Activated naive CD8-positive, alpha-beta T cell treated with anti-CD3 and anti-CD28 coated beads, Interleukin-2, amount 10 ng/mL, durations not matched to agents 7 days and 5 days (primary cell): Measurements from ENCODE around the gene HMCN2. TPM values are rescaled to one million over a fixed set of nuclear protein-coding genes. Genes with fewer than 3 reads are reported as not detected.
A peak's percentile ranks its signal among the peaks of the same experiment; 100 is the strongest.

Experiments used
- ATAC-seq: fragments of 150-1000 bp; cut with Tn5 transposase; one replicate; pipeline ENCODE4 v1.10.0; 2021; ENCODE audit warnings: low read depth, moderate library complexity
- POLR2A ChIA-PET: fragments of 350-600 bp; sonication (Branson Sonifier 250); formaldehyde crosslinking; loops from one replicate; lab custom pipeline; 2021; ENCODE audit warnings: antibody characterized with exemption; lab: Charles Lee
- DNase-seq: peaks from one replicate; pipeline ENCODE4 v3.0.0; 2021
- H3K27ac Mint-ChIP-seq: one replicate; pipeline ENCODE4 v1.8.0; 2022; ENCODE audit warnings: mild to moderate bottlenecking, mixed read lengths
- H3K27me3 Mint-ChIP-seq: one replicate; pipeline ENCODE4 v1.8.0; 2022; ENCODE audit warnings: mild to moderate bottlenecking, moderate library complexity, mixed read lengths
- H3K36me3 Mint-ChIP-seq: one replicate; pipeline ENCODE4 v1.8.0; 2021; ENCODE audit warnings: mild to moderate bottlenecking, mixed read lengths
- H3K4me1 Mint-ChIP-seq: one replicate; pipeline ENCODE4 v1.8.0; 2021; ENCODE audit warnings: mixed read lengths
- H3K4me3 Mint-ChIP-seq: one replicate; pipeline ENCODE4 v1.8.0; 2022; ENCODE audit warnings: mild to moderate bottlenecking, moderate library complexity, mixed read lengths
- H3K9me3 Mint-ChIP-seq: one replicate; pipeline ENCODE4 v1.8.0; 2021; ENCODE audit warnings: mixed read lengths
- total RNA-seq, 2 experiments: library from RNA; stranded (reverse); gene quantifications; one replicate each; pipeline ENCODE4 v1.2.3, GENCODE V29; 2021

The HMCN2 gene
- total RNA-seq, 2 experiments from 2014 or later = not detected

DNA sequence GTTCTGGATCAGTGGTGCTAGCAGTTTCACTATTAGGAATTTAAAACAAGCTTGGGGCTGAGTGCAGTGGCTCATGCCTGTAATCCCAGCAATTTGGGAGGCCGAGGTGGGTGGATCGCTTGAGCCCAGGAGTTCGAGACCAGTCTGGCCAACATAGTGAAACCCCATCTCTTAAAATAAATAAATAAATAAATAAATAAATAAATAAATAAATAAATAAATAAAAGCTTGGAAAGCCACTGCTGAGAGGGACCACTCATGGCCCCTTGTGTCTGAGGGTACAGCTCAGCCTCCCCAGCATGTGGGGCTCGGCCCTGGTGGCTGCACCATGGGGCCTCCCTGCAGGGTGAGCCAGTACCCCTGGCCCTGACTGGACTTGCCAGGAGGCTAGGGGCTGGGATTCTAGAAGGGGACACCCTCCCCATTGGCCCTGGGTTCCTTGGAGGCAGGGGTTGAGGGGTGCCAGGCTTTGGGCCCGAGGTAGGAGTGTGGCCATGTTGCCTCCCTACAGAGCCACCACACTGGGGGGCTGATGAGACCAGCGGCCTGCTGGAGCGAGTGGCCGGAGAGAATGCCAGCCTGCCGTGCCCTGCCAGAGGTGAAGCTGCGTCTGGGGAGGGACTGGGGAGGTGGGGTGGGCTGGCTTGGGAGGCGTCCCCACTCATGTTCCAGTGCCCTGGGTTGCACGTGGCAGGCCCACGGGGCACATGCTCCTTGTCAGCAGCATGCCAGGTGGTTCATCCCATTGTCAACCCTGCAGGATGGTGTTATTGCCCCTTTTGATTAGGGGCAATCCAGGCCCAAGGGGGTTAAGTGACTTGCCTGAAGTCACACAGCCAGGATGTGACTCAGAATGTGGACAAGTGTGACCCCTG is 76.5 kb downstream of the HMCN2 start:
- POLR2A ChIA-PET = no interaction called here
- H3K27ac Mint-ChIP-seq = no peak overlapping the region
- DNase-seq (no peak), ATAC-seq (no peak)
- H3K4me1 Mint-ChIP-seq = no peaks in the 10 kb centered on the region
- no peak overlapping the region for H3K4me3 Mint-ChIP-seq
- H3K9me3 Mint-ChIP-seq = no peaks in the 10 kb centered on the region
- no peaks in the 10 kb centered on the region for H3K36me3 Mint-ChIP-seq
- H3K27me3 Mint-ChIP-seq = no peaks in the 10 kb centered on the region

DNA sequence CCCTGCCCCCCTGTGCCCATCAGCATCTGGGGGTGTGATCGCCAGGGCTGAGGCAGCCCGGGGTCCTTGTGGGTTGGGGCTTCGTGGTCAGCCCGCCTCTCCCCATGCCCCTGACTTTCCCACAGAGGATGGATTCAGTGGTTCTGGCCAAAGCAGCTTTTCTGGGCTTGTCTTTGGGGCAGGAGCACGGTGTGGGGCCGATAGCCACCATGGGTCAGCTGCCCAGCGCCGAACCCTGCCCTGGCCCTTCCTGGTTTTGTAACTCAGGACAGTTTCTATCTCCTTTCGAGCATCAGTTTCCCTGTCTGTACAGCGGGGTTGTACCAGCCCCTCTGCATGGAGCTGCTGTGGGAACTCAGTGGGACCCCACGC is 77.1 kb downstream of the HMCN2 start:
- no peak overlapping the region for H3K4me3 Mint-ChIP-seq
- H3K4me1 Mint-ChIP-seq = no peaks in the 10 kb centered on the region
- no peaks in the 10 kb centered on the region for H3K36me3 Mint-ChIP-seq
- DNase-seq (no peak), ATAC-seq (no peak)
- H3K27ac Mint-ChIP-seq = no peak overlapping the region
- no peaks in the 10 kb centered on the region for H3K9me3 Mint-ChIP-seq
- H3K27me3 Mint-ChIP-seq = no peaks in the 10 kb centered on the region
- POLR2A ChIA-PET = no interaction called here

DNA sequence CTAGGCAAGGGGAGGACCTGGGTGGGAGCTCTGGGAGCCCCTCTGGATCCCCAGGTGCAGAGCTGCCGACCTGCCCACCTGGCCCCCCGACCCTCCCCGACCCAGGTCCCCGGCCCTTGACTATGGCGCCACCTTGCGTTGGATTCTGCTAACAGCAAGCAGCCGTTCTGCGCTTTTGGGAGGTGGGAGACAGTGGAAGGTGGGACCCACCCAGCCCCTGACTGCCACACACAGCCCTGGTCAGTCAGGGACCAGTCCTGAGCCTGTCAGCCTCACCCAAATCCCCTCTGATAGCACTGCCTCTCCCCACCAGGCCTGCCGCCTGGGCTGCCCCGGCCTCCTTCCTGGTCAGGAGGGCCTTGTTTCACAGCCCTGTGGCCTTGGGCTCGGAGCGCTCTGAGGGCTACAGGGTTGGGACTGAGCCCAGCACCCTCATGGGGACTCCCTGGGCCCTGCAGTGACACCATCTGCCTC is 77.9 kb downstream of the HMCN2 start:
- peak; percentile 51 for DNase-seq
- no peaks in the 10 kb centered on the region for H3K9me3 Mint-ChIP-seq
- no peak overlapping the region for H3K27ac Mint-ChIP-seq
- H3K27me3 Mint-ChIP-seq = no peaks in the 10 kb centered on the region
- H3K36me3 Mint-ChIP-seq = no peaks in the 10 kb centered on the region
- no peak overlapping the region for H3K4me3 Mint-ChIP-seq
- no peak for ATAC-seq
- POLR2A ChIA-PET = no interaction called here
- no peaks in the 10 kb centered on the region for H3K4me1 Mint-ChIP-seq

DNA sequence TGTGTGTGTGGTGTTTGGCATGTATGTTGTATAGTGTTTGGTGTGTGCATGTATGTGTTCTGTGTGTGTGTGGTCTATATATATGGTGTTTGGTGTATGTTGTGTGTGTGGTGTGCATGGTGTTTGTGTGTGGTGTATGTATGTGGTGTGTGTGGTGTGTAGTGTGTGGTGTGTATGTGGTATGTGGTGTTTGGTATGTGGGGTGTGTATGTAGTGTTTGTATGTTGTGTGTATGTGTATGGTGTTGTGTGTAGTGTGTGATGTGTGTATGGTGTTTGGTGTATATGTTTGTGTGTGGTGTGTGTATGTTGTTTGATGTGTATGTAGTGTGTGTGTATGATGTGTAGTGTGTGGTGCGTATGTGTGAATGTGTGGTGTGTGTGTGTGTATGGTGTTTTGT is 78.8 kb downstream of the HMCN2 start:
- Mint-ChIP-seq H3K27ac (no peak overlapping the region), H3K36me3 (no peaks in the 10 kb centered on the region), H3K4me1 (no peaks in the 10 kb centered on the region), H3K9me3 (no peaks in the 10 kb centered on the region), H3K4me3 (no peak overlapping the region), H3K27me3 (no peaks in the 10 kb centered on the region)
- DNase-seq (no peak), ATAC-seq (no peak)
- POLR2A ChIA-PET = no interaction called here

DNA sequence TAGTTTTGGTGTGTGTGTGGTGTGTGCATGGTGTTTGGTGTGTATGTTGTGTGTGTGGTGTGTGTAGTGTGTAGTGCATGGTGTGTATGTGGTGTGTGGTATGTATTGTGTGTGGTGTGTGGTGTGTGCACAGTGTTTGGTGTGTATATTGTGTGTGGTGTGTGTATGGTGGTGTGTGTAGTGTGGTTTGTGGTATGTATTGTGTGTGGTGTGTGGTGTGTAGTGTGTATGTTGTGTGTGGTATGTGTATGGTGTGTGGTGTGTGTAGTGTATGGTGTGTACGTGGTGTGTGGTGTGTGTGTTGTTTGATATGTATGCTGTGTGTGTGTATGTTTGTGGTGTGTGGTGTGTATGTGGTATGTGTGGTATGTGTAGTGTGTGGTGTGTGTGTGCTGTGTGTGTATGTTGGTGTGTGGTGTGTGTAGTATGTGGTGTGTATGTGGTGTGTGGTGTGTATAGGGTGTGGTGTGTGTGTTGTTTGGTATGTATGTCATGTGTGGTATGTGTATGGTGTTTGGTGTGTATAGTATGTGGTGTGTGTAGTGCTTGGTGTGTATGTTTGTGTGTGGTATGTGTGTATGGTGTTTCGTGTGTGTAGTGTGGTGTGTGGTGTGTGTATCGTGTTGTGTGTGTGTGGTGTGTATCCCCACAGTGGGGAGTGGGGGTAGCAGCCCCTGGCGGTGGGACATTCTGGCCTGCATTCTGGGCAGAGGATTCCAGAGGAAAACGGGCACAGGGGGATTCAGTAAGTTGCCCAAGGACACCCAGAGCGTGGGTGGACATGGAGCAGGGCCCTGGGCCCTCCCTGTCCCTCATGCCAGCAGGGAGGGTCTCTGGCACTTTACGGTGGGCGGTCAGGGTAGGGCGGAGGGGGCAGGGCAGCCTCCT is 79.7 kb downstream of the HMCN2 start:
- no peaks in the 10 kb centered on the region for H3K4me1 Mint-ChIP-seq
- POLR2A ChIA-PET = no interaction called here
- H3K36me3 Mint-ChIP-seq = no peaks in the 10 kb centered on the region
- no peak for ATAC-seq
- DNase-seq = no peak
- no peaks in the 10 kb centered on the region for H3K9me3 Mint-ChIP-seq
- H3K27ac Mint-ChIP-seq = no peak overlapping the region
- no peak overlapping the region for H3K4me3 Mint-ChIP-seq
- H3K27me3 Mint-ChIP-seq = no peaks in the 10 kb centered on the region

DNA sequence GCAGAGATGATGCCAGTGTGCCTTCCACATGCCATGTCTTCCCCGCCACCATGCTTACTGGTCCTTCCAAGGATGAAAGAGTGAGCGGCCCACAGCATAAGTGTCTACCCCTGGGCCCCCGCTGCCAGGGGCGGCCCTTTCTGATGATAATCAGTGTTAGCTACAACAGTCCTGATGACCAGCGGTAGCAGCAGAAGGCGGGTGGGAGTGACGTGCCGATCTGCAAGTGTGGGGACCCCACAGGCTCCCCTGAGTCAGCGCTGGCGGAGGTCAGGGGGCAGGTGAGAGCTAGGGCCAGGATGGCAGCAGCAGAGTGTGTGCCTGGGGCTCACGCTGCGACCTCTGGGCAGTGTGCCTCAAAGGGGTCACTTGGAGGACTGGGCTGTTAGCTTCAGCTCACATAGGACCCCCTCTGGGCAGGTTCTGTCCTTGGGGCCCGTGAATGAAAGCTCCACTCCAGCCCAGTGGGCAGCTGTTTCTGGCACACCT is 80.4 kb downstream of the HMCN2 start:
- POLR2A ChIA-PET = no interaction called here
- no peaks in the 10 kb centered on the region for H3K9me3 Mint-ChIP-seq
- no peaks in the 10 kb centered on the region for H3K36me3 Mint-ChIP-seq
- no peak overlapping the region for H3K27ac Mint-ChIP-seq
- H3K4me1 Mint-ChIP-seq = no peaks in the 10 kb centered on the region
- H3K27me3 Mint-ChIP-seq = no peaks in the 10 kb centered on the region
- no peak for ATAC-seq
- no peak overlapping the region for H3K4me3 Mint-ChIP-seq
- DNase-seq = no peak

DNA sequence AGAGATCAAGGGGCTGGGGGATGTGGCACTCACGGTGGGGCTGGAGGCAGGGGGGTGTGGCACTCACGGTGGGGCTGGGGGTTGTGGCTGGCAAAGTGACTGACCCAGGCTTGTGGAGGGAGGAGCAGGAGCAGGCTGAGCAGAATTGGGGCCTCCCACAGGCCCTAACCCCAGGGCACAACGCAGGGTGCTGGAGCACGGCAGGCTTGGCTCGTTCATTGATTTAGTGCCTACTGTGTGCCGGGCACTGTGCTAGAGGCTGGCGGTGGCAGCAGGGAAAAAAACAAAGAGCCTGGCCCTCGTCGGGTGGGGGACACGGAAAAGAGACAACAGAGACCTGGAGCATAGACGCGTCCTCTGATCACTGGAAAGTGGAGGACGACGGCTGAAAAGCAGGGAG is 80.9 kb downstream of the HMCN2 start:
- DNase-seq (no peak), ATAC-seq (no peak)
- H3K4me1 Mint-ChIP-seq = no peaks in the 10 kb centered on the region
- no peaks in the 10 kb centered on the region for H3K27me3 Mint-ChIP-seq
- no peak overlapping the region for H3K27ac Mint-ChIP-seq
- H3K4me3 Mint-ChIP-seq = no peak overlapping the region
- no peaks in the 10 kb centered on the region for H3K9me3 Mint-ChIP-seq
- H3K36me3 Mint-ChIP-seq = no peaks in the 10 kb centered on the region
- POLR2A ChIA-PET = no interaction called here

DNA sequence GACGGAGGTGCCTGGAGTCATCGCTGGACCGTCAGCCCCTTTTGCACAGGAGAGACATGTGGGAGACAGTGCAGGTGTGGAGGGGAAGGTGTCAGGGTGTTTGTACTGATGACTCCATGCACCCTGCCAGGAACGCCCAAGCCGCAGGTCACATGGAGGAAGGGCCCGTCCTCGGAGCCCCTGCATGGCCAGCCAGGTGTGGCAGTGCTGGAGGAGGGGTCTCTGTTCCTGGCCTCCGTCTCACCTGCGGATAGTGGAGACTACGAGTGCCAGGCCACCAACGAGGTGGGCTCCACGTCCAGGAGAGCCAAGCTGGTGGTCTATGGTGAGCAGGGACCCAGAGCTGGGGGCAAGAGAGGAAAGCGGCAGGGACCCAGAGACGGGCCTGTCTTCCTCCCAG is 81.5 kb downstream of the HMCN2 start:
- DNase-seq (no peak), ATAC-seq (no peak)
- H3K27me3 Mint-ChIP-seq = no peaks in the 10 kb centered on the region
- no peaks in the 10 kb centered on the region for H3K36me3 Mint-ChIP-seq
- POLR2A ChIA-PET = no interaction called here
- H3K4me3 Mint-ChIP-seq = no peak overlapping the region
- no peaks in the 10 kb centered on the region for H3K4me1 Mint-ChIP-seq
- no peaks in the 10 kb centered on the region for H3K9me3 Mint-ChIP-seq
- H3K27ac Mint-ChIP-seq = no peak overlapping the region

DNA sequence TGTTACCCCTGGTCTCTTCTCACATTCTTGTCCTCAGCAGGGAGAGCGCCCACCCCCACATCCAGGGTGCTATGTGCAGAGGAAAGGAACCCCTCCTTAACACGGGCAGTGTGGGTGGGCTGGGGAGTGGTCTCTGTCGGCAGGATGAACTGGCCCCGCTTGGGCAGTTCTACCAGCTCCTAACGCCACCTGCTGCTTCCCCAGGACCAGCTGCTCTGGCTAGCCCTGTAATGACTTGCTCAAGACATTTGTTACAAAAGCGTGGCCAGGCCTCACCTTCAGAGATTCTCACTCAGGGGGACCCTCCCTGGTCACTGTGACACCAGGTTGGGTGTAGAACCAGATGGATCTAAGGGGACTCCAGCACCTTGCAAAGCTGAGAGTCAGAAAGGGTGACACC is 82.4 kb downstream of the HMCN2 start:
- Mint-ChIP-seq H3K4me3 (no peak overlapping the region), H3K4me1 (no peaks in the 10 kb centered on the region), H3K9me3 (no peaks in the 10 kb centered on the region), H3K27me3 (no peaks in the 10 kb centered on the region), H3K27ac (no peak overlapping the region), H3K36me3 (no peaks in the 10 kb centered on the region)
- ATAC-seq (no peak), DNase-seq (no peak)
- POLR2A ChIA-PET = no interaction called here

DNA sequence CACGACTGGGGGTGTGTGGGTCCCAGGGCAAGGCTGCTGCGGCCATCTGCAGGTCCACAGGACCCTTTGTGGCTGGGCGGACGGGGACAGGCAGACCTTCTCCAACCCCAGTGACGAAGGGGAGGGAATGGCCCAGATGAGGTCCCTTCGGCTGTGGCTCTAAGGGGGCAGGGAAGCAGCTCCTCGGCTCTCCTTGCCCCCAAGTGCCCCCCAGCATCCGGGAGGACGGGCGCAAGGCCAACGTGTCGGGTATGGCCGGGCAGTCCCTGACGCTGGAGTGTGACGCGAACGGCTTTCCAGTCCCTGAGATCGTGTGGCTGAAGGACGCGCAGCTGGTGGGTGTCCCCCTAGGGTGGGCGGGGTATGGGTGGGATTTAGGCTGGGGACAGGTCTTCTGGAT is 82.8 kb downstream of the HMCN2 start:
- no peak for DNase-seq
- no peak for ATAC-seq
- POLR2A ChIA-PET = no interaction called here
- H3K36me3 Mint-ChIP-seq = no peaks in the 10 kb centered on the region
- no peaks in the 10 kb centered on the region for H3K9me3 Mint-ChIP-seq
- no peak overlapping the region for H3K4me3 Mint-ChIP-seq
- H3K27ac Mint-ChIP-seq = no peak overlapping the region
- no peaks in the 10 kb centered on the region for H3K27me3 Mint-ChIP-seq
- no peaks in the 10 kb centered on the region for H3K4me1 Mint-ChIP-seq

DNA sequence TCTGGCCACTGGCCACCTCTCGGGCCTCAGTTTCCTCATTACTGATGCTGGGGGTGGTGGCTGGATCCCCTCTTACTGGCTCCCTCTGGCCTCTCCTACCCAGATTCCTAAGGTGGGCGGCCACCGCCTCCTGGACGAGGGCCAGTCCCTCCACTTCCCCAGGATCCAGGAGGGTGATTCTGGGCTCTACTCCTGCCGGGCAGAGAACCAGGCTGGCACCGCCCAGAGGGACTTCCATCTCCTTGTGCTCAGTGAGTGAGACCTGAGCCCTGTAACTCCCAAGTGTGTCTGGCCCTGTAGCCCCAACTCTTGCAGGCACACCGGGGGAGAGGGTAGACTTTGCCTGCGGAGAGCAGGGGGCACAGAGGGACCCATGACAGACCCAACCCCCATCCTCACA is 83.3 kb downstream of the HMCN2 start:
- no peaks in the 10 kb centered on the region for H3K27me3 Mint-ChIP-seq
- DNase-seq (no peak), ATAC-seq (no peak)
- H3K4me1 Mint-ChIP-seq = no peaks in the 10 kb centered on the region
- POLR2A ChIA-PET = no interaction called here
- no peak overlapping the region for H3K27ac Mint-ChIP-seq
- no peak overlapping the region for H3K4me3 Mint-ChIP-seq
- no peaks in the 10 kb centered on the region for H3K9me3 Mint-ChIP-seq
- no peaks in the 10 kb centered on the region for H3K36me3 Mint-ChIP-seq

DNA sequence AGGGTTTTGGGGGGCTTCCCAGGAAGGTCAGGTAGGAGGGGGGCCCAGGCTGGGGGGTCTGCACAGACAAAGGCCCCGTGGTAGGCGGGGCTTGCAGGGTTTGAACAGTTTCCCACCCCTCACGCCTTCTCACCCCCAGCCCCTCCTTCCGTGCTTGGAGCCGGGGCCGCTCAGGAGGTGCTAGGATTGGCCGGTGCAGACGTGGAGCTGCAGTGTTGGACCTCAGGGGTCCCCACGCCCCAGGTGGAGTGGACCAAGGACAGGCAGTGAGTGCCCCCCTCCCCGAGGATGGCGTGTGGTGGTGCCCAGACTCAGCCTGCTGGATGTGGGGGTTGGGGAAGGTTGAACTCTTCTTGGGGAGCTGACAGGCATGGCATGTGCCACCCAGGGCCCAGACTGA is 83.8 kb downstream of the HMCN2 start:
- no peak overlapping the region for H3K27ac Mint-ChIP-seq
- H3K9me3 Mint-ChIP-seq = no peaks in the 10 kb centered on the region
- H3K4me1 Mint-ChIP-seq = no peaks in the 10 kb centered on the region
- ATAC-seq (no peak), DNase-seq (no peak)
- POLR2A ChIA-PET = no interaction called here
- no peaks in the 10 kb centered on the region for H3K36me3 Mint-ChIP-seq
- no peaks in the 10 kb centered on the region for H3K27me3 Mint-ChIP-seq
- no peak overlapping the region for H3K4me3 Mint-ChIP-seq

DNA sequence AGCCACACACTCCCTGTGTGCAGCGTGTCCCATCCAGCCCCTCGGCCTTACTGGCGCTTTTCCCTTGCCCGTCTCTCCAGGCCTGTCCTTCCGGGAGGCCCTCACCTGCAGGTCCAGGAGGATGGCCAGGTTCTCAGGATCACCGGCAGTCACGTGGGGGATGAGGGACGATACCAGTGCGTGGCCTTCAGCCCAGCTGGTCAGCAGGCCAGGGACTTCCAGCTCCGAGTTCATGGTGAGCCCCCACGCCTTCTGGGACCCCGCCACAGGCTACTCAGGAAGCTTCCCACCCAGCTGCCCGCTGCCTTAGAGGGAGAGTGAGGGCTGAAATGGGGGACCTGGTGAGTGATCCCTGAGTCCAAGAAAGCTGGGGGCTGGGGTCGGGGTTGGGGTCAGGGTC is 85.8 kb downstream of the HMCN2 start:
- Mint-ChIP-seq H3K36me3 (no peaks in the 10 kb centered on the region), H3K27me3 (no peaks in the 10 kb centered on the region), H3K9me3 (no peaks in the 10 kb centered on the region), H3K4me3 (no peak overlapping the region), H3K27ac (no peak overlapping the region), H3K4me1 (no peaks in the 10 kb centered on the region)
- DNase-seq (no peak), ATAC-seq (no peak)
- POLR2A ChIA-PET = no interaction called here

DNA sequence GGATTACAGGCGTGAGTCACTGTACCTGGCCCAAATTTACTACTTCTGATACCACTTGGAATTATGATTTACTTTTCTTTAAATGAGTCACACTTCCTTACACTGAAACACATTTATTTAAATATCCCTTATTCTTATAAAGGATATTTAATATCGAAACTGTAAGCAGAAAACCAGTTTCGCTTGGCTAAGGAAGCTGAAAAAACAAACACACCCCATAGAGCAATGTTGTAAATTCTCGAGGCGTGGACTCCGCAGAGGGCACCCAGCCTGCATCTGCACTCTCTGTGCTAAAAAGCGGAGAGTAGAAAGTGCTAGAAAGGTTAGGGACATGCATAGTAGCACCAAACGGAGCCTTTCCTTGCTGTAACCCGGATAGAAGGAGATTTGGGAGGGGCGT is 86.5 kb downstream of the HMCN2 start:
- Mint-ChIP-seq H3K27me3 (no peaks in the 10 kb centered on the region), H3K4me1 (no peaks in the 10 kb centered on the region), H3K9me3 (no peaks in the 10 kb centered on the region), H3K36me3 (no peaks in the 10 kb centered on the region), H3K27ac (no peak overlapping the region), H3K4me3 (no peak overlapping the region)
- DNase-seq (no peak), ATAC-seq (no peak)
- POLR2A ChIA-PET = no interaction called here
